ENCODE data around the gene RFT1.

RFT1 gene

DNA sequence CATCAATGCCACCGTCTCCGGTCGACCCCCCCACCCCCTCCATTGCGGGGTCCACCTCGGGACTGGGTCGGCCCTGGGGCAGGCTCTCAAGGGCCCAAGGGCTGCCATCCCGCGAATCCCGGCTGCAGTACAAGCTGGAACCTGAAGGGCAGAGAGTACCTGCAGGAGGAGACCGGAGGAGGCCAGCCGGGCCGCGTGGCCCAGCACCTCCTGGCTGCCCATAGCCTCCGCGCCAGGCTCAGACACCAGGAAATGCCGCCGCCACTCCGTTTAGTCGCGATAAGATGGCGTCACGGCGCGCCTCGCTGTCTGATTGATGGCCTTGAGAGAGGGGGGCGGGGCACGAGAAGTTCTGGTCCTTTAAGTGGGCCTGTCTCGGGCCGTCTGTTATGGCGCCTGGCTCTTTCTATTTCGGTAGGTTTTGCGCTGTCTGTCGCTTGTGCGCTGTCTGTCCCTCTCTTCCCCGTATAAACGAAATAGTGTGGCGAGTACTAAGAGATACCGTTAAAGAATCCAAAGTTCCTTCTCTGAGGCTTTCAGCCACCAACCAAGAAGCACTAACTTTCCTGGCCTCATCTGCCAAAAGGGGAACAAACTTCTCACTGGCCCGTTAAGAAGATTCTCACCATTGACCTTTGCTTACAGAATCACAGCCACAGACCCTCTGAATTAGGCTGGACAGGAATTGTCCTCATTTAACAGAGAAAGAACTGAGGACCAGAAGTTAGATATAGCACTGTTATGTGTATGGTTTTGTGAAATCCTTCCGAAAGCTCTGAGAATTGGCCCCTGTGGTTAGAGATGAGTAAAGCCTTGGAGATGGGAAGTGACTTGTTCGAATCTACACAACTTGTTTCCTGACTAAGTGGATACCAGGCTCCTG is at the start of gene RFT1:
RFT1 (minus strand) TSS at position 257 of the 883 bp plus-strand sequence; CDS start at position 222, 35 bp downstream.
- peak; percentile 92 for DNase-seq (ENCODE audit: extremely low spot score)
- ChIA-PET POLR2A (interaction anchor here (0.6 to 3.3 kb wide), 4 partner anchors 11 to 66 kb away, joined by 3 to 15 read pairs (median 4); no protein-coding TSS in a partner anchor), CTCF (interaction anchor here (0.8 kb wide), 1 partner anchor 299 kb away, joined by 3 read pairs; no protein-coding TSS in a partner anchor)
- TF ChIP-seq BHLHE40 (IDR thresholded peaks at IDR 0.05; ENCODE audit: borderline replicate concordance): no peak
- TF ChIP-seq ZNF384 (IDR thresholded peaks at IDR 0.05): no peak
- TF ChIP-seq ELF4 (IDR thresholded peaks at IDR 0.05): peak; percentile 91
- no peak for TF ChIP-seq ARNT (IDR thresholded peaks at IDR 0.05)
- TF ChIP-seq PKNOX1 (IDR thresholded peaks at IDR 0.05): peak; percentile 98
- no peak for TF ChIP-seq TARDBP (IDR thresholded peaks at IDR 0.05)
- no peak; the same call in 1 of the 2 replicates for TF ChIP-seq NFRKB (IDR thresholded peaks at IDR 0.05)
- no peak for TF ChIP-seq CTBP1 (IDR thresholded peaks at IDR 0.05; ENCODE audit: borderline replicate concordance)
- peak; percentile 66 for TF ChIP-seq L3MBTL2 (conservative IDR thresholded peaks at IDR 0.05)

DNA sequence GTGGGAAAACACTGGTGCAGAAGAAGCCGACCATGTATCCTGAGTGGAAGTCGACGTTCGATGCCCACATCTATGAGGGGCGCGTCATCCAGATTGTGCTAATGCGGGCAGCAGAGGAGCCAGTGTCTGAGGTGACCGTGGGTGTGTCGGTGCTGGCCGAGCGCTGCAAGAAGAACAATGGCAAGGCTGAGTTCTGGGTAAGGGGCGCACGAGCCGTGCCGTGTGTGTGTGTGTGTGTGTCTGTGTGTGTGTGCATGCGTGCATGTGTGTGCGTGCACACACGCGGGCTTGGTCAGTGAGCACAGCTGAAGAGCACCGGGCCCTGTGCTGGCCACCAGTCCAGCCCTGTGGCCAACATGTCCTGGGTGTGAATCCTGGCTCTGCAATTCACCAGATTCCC is 49.3 kb upstream of the RFT1 start:
- ChIA-PET CTCF (no interaction called here), POLR2A (interaction anchor here (0.9 kb wide), 1 partner anchor 26 kb away, joined by 3 read pairs; no protein-coding TSS in a partner anchor)
- no peak for DNase-seq (ENCODE audit: extremely low spot score)
- TF ChIP-seq SUZ12 (IDR thresholded peaks at IDR 0.05) (no peak), ZNF384 (IDR thresholded peaks at IDR 0.05) (no peak), NFRKB (IDR thresholded peaks at IDR 0.05) (no peak), PKNOX1 (IDR thresholded peaks at IDR 0.05) (no peak), TARDBP (IDR thresholded peaks at IDR 0.05) (no peak), ARNT (IDR thresholded peaks at IDR 0.05) (no peak), CTBP1 (IDR thresholded peaks at IDR 0.05; ENCODE audit: borderline replicate concordance) (no peak), BHLHE40 (IDR thresholded peaks at IDR 0.05; ENCODE audit: borderline replicate concordance) (no peak), LEF1 (IDR thresholded peaks at IDR 0.05; ENCODE audit: borderline replicate concordance) (no peak), FOXA1 (IDR thresholded peaks at IDR 0.05) (no peak), FOXM1 (IDR thresholded peaks at IDR 0.05; ENCODE audit: borderline replicate concordance) (no peak)

DNA sequence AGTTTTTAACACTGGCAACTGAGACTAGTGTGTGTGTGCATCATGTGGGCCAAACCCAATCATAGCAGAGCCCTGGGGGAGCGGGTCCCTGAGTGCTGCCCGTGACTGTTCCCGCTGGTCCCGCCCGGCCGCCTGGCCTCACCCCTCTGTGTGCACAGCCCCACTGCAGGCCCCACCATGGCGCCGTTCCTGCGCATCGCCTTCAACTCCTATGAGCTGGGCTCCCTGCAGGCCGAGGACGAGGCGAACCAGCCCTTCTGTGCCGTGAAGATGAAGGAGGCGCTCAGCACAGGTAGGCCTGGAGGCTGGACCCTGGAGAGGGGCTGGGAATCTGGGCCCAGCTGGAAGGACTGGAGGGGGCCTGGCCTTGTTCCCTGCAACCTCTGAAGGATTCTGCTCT is 48.0 kb upstream of the RFT1 start:
- POLR2A ChIA-PET: no interaction called here
- TF ChIP-seq BHLHE40 (IDR thresholded peaks at IDR 0.05; ENCODE audit: borderline replicate concordance) (no peak), ELF4 (IDR thresholded peaks at IDR 0.05) (no peak), L3MBTL2 (conservative IDR thresholded peaks at IDR 0.05) (no peak)
- CTCF ChIA-PET: no interaction called here
- no peak for DNase-seq (ENCODE audit: extremely low spot score)

DNA sequence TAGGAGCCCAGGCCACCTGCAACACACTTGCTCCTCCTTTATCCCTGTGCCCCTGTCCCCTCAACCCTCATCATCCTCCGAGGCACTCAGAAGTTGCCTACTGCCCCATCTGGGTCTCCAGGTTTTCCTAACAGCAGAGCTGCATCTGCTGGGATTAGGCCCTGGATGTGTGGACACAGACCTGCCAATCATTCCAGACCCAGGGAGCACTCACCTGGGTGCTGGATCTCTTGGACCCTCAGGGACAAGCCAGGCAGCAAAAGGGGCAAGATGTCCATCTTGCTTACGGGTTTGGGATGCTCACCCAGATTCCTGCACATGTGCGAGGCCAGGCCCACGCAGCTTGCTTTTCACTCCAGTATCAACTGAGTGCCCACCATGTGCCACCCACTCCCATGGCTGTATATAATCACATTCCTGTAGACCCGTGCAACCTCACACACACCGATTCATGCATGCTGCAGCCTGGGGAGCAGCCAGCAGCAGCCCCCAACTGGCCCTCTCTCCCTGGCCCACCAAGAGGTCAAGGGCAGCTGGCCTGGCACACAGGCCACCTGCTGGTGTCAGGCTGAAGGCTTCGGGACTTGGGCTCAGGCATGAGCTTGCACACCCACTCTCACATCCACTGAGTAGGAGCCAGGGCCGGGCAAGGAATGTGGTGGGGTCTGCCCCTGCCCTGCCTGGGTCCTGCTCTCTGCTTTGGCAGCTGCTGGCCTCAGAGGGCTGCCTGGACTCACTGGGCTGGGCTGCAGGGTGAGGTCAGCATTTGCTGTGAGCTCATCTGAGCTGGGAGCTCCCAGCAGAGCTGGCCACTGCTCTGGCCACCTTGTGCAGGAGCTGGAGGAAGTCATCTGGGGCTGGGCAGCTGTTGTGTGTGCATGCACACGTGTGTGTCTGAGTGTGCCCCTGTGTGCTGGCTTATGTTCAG is 45.6 kb upstream of the RFT1 start:
- POLR2A ChIA-PET: no interaction called here
- no peak for TF ChIP-seq ARNT (IDR thresholded peaks at IDR 0.05)
- no peak for TF ChIP-seq SP1 (IDR thresholded peaks at IDR 0.05)
- no peak for TF ChIP-seq ZNF384 (IDR thresholded peaks at IDR 0.05)
- no peak for TF ChIP-seq BHLHE40 (IDR thresholded peaks at IDR 0.05; ENCODE audit: borderline replicate concordance)
- no peak for TF ChIP-seq ELF4 (IDR thresholded peaks at IDR 0.05)
- TF ChIP-seq LEF1 (IDR thresholded peaks at IDR 0.05; ENCODE audit: borderline replicate concordance): no peak
- no peak for TF ChIP-seq HDGF (IDR thresholded peaks at IDR 0.05; ENCODE audit: borderline replicate concordance)
- no peak for TF ChIP-seq PKNOX1 (IDR thresholded peaks at IDR 0.05)
- TF ChIP-seq CTBP1 (IDR thresholded peaks at IDR 0.05; ENCODE audit: borderline replicate concordance): no peak
- TF ChIP-seq FOXA1 (IDR thresholded peaks at IDR 0.05): no peak
- TF ChIP-seq TARDBP (IDR thresholded peaks at IDR 0.05): no peak
- DNase-seq (ENCODE audit: extremely low spot score): no peak
- CTCF ChIA-PET: interaction anchor here (0.9 kb wide), 1 partner anchor 20 kb away, joined by 4 read pairs; no protein-coding TSS in a partner anchor

- no peak for TF ChIP-seq CTBP1 (IDR thresholded peaks at IDR 0.05; ENCODE audit: borderline replicate concordance)
- TF ChIP-seq LEF1 (IDR thresholded peaks at IDR 0.05; ENCODE audit: borderline replicate concordance): no peak
- TF ChIP-seq TARDBP (IDR thresholded peaks at IDR 0.05): no peak
- TF ChIP-seq FOXK2 (IDR thresholded peaks at IDR 0.05): no peak
- TF ChIP-seq FOXA1 (IDR thresholded peaks at IDR 0.05): no peak
- TF ChIP-seq BHLHE40 (IDR thresholded peaks at IDR 0.05; ENCODE audit: borderline replicate concordance): no peak
- no peak for TF ChIP-seq NFRKB (IDR thresholded peaks at IDR 0.05)
- TF ChIP-seq FOXM1 (IDR thresholded peaks at IDR 0.05; ENCODE audit: borderline replicate concordance): no peak
- TF ChIP-seq L3MBTL2 (conservative IDR thresholded peaks at IDR 0.05): no peak
- no peak for TF ChIP-seq SP1 (IDR thresholded peaks at IDR 0.05)
- no peak for TF ChIP-seq ZNF384 (IDR thresholded peaks at IDR 0.05)
- TF ChIP-seq ARNT (IDR thresholded peaks at IDR 0.05): no peak
- no peak for TF ChIP-seq SUZ12 (IDR thresholded peaks at IDR 0.05)
- no peak for TF ChIP-seq ELF4 (IDR thresholded peaks at IDR 0.05)
- no peak for TF ChIP-seq HDGF (IDR thresholded peaks at IDR 0.05; ENCODE audit: borderline replicate concordance)
- no peak for TF ChIP-seq PKNOX1 (IDR thresholded peaks at IDR 0.05)
- ChIA-PET POLR2A (interaction anchor here (1.6 kb wide), 1 partner anchor 14 kb away, joined by 4 read pairs; the partner anchor contains the start of gene PRKCD), CTCF (no interaction called here)
- DNase-seq (ENCODE audit: extremely low spot score): no peak
Measured at GRCh38 chr3:53174346-53175250, 44.4 kb upstream of the RFT1 start.
